Spleen (tissue), 11 donors: ENCODE results near the gene OR11L1. TPM values are rescaled to one million over a fixed set of nuclear protein-coding genes. Genes with fewer than 3 reads are reported as not detected.

Experiments
- DNase-seq: peaks from one replicate; pipeline ENCODE4 v3.0.0-alpha.2; 2020
- H3K27ac ChIP-seq, 8 donors: fragments of 200-600 bp; sonication (generic) in 7 of 8; 1 replicate in 4 of 8; 2 replicates in 4 of 8; pipeline versions ENCODE4 v1.5.0 to v1.8.0; 2016 to 2021; ENCODE audit warnings: inconsistent platforms in 4 of 8, mild to moderate bottlenecking in 4 of 8, moderate library complexity in 1 of 8
- H3K27me3 ChIP-seq, 7 donors: fragments of 200-600 bp; sonication (generic) in 6 of 7; replicated peaks in 1 of 7; 1 replicate in 4 of 7; 2 replicates in 3 of 7; pipeline versions ENCODE4 v1.5.0 to v1.8.0; 2016 to 2021; ENCODE audit warnings: inconsistent platforms in 3 of 7, mild to moderate bottlenecking in 1 of 7
- H3K36me3 ChIP-seq, 6 donors: fragments of 200-600 bp; sonication (generic) in 5 of 6; 1 replicate in 4 of 6; 2 replicates in 2 of 6; pipeline versions ENCODE4 v1.5.0 to v1.8.0; 2016 to 2021; ENCODE audit warnings: inconsistent platforms in 2 of 6
- H3K4me1 ChIP-seq, 6 donors: fragments of 200-600 bp; sonication (generic) in 5 of 6; 1 replicate in 3 of 6; 2 replicates in 3 of 6; pipeline versions ENCODE4 v1.5.0 to v1.8.0; 2016 to 2021; ENCODE audit warnings: inconsistent platforms in 3 of 6
- H3K4me3 ChIP-seq, 8 donors: fragments of 200-600 bp; sonication (generic) in 7 of 8; 1 replicate in 4 of 8; 2 replicates in 4 of 8; pipeline versions ENCODE4 v1.5.0 to v1.8.0; 2016 to 2021; ENCODE audit warnings: inconsistent platforms in 4 of 8, mild to moderate bottlenecking in 4 of 8, moderate library complexity in 2 of 8
- H3K9me3 ChIP-seq, 8 donors: fragments of 200-600 bp; sonication (generic) in 7 of 8; 1 replicate in 4 of 8; 2 replicates in 4 of 8; pipeline versions ENCODE4 v1.5.0 to v1.8.0; 2016 to 2021; ENCODE audit warnings: inconsistent platforms in 4 of 8
- CTCF ChIP-seq, 11 experiments: fragments of 200-600 bp in 7 of 11; fragments of 450-650 bp in 4 of 11; sonication (generic) in 4 of 11; IDR thresholded peaks in 8 of 11; conservative IDR thresholded peaks in 3 of 11; 1 replicate in 7 of 11; 2 replicates in 4 of 11; pipeline versions ENCODE4 v1.4.0 to v1.8.0; 2016 to 2021; ENCODE audit warnings: antibody characterized with exemption in 11 of 11, inconsistent platforms in 4 of 11, mild to moderate bottlenecking in 1 of 11
- POLR2A ChIP-seq, 3 donors: fragments of 450-650 bp; IDR thresholded peaks; one replicate each; pipeline ENCODE4 v1.5.1; 2017; ENCODE audit warnings: antibody characterized with exemption in 3 of 3, mild to moderate bottlenecking in 1 of 3
- POLR2AphosphoS5 ChIP-seq, 3 donors: sonication (generic); formaldehyde crosslinking; IDR thresholded peaks; one replicate each; pipeline ENCODE4 v1.5.1; 2017; ENCODE audit warnings: antibody characterized with exemption in 3 of 3
- WGBS, 5 donors: extraction: QIAGEN DNeasy Blood & Tissue Kit in 3 of 5; methylation state at CpG; one replicate each; pipeline versions ENCODE4 v1.1.5 to v1.1.7; 2013 to 2018; 5-methylcytosine and 5-hydroxymethylcytosine counted together
- intact Hi-C: fragments of 100-400 bp; cut with DNase I; formaldehyde crosslinking; loops from one replicate; pipeline ENCODE4 v1.15.0; 2023; ENCODE audit warnings: low total_unique reads
- polyA plus RNA-seq, 3 donors: library from polyadenylated mRNA; stranded (reverse); fragments of 200-250 nt; gene quantifications; one replicate each; pipeline ENCODE4 v1.2.1, GENCODE V29; 2013
- total RNA-seq, 7 donors: library from RNA; depleted of rRNA in 3 of 7; stranded (reverse); fragments of >200 nt in 3 of 7; fragmentation: NEBNext Ultra II Directional in 4 of 7; extraction: Animal tissue kit (Norgen Biotek cat#: 25700) in 4 of 7; gene quantifications; one replicate each; pipeline versions ENCODE4 v1.1.0 to v1.2.1, GENCODE V29; 2016 to 2021
- donor health status: healthy with polysubstance abuse.
- donor health status: DM: no; HTN: no; CAD: no; lungs with moderate emphysema.
- donor health status: DM: no; HTN: no; CAD: no.
- donor health status: Bipolar disorder and iron deficiency.
- donor health status: healthy.
- donor health status: DM: no; HTN: no; CAD: no.
- donor health status: DM: yes; HTN: yes; CAD: no.

Gene OR11L1
- total and polyA plus RNA-seq, 10 donors = not detected

- peaks cover 0 to 22% (median 17%) of the 10 kb centered on the region in 6 donors for H3K4me1 ChIP-seq
- peaks cover 0 to 37% (median 12%) of the 10 kb centered on the region in 7 donors for H3K27me3 ChIP-seq
- peak within 1 kb of the TSS; percentile 37 to 84 (median 54) for H3K4me3 ChIP-seq
- intact Hi-C loops = no loop called here
- H3K27ac ChIP-seq = peak within 1 kb of the TSS in 4 of 8 donors; percentile 18 to 85 (median 56)
- peaks cover 0 to 14% (median 0%) of the 10 kb centered on the region in 6 donors for H3K36me3 ChIP-seq
- DNase-seq = peak; percentile 80
- TF ChIP-seq POLR2AphosphoS5 (IDR thresholded peaks at IDR 0.05) (peak in 2 of 3 donors; percentile 43), POLR2A (IDR thresholded peaks at IDR 0.05) (no peak), CTCF (IDR thresholded peaks at IDR 0.05 in 8 of 11, conservative IDR thresholded peaks at IDR 0.05 in 3 of 11) (peak in 6 of 11 experiments; percentile 12 to 63 (median 42))
- H3K9me3 ChIP-seq = no peaks in the 10 kb centered on the region
- WGBS, 5 donors = 0 to 6% (median 1%) methylated on average over 19 to 109 of the region's 109 CpGs
Measured at GRCh38 chr1:247857069-247857984, 15.6 kb upstream of the OR11L1 start, which contains the start of gene TRIM58. Gene TRIM58 (plus strand): TSS chr1:247857187. CDS start chr1:247857247, 60 bp downstream.

GRCh38 chr1:247855911-247856310, 14.2 kb upstream of the OR11L1 start:
- DNase-seq = no peak
- Histone ChIP-seq H3K27me3 (peaks cover 0 to 37% (median 12%) of the 10 kb centered on the region in 7 donors), H3K36me3 (peaks cover 0 to under 1% (median 0%) of the 10 kb centered on the region in 6 donors), H3K27ac (no peak overlapping the region), H3K4me3 (no peak overlapping the region), H3K9me3 (no peaks in the 10 kb centered on the region), H3K4me1 (peaks cover 0 to 25% (median 17%) of the 10 kb centered on the region in 6 donors)
- intact Hi-C loops = no loop called here
- 87 to 92% (median 90%) methylated on average over 4 of the region's 4 CpGs for WGBS, 5 donors
- TF ChIP-seq POLR2A (IDR thresholded peaks at IDR 0.05) = no peak
- no peak for TF ChIP-seq POLR2AphosphoS5 (IDR thresholded peaks at IDR 0.05)
- TF ChIP-seq CTCF (IDR thresholded peaks at IDR 0.05 in 8 of 11, conservative IDR thresholded peaks at IDR 0.05 in 3 of 11) = no peak

DNA sequence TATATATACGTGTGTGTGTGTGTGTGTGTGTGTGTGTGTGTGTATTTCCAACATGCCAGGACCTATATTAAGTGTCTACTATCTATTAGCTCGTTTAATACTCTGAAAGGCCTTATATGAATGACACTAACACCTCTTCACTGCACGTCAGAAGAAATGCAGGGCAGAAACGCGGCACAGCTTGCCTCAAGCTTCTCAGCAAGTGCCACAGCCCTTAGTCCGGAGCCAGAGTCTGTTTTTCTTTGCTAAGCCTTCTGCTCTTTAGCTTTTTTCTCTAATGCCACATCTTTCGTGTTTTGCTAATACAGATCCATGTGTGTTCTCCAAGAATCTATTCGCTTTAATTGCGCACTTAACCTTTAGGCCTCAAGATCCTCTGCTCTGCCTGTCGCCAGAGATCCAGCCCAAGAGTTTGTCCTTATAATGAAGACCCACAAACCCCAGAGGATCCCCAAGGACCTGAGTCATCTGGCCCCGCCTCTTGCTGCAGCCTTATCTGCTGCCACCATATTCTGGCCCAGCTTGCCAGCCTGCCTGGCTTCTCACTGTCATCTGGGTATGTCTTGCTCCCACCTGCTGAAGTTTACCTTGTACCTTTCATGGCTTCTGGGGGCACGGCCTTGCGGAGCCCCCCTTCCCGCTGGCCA, 13.3 kb upstream of the OR11L1 start:
- Histone ChIP-seq H3K27ac (no peak overlapping the region), H3K4me3 (no peak overlapping the region), H3K4me1 (peaks cover 0 to 25% (median 17%) of the 10 kb centered on the region in 6 donors), H3K27me3 (peaks cover 0 to 37% (median 12%) of the 10 kb centered on the region in 7 donors), H3K36me3 (no peaks in the 10 kb centered on the region), H3K9me3 (no peaks in the 10 kb centered on the region)
- DNase-seq = no peak
- intact Hi-C loops = no loop called here
- WGBS, 5 donors = 70 to 84% (median 81%) methylated on average over 14 of the region's 14 CpGs
- no peak for TF ChIP-seq CTCF (IDR thresholded peaks at IDR 0.05 in 8 of 11, conservative IDR thresholded peaks at IDR 0.05 in 3 of 11)
- no peak for TF ChIP-seq POLR2AphosphoS5 (IDR thresholded peaks at IDR 0.05)
- TF ChIP-seq POLR2A (IDR thresholded peaks at IDR 0.05) = no peak
